Measurements from ENCODE around the gene ECE1.
A peak's percentile ranks its signal among the peaks of the same experiment; 100 is the strongest.

The ECE1 gene

DNA sequence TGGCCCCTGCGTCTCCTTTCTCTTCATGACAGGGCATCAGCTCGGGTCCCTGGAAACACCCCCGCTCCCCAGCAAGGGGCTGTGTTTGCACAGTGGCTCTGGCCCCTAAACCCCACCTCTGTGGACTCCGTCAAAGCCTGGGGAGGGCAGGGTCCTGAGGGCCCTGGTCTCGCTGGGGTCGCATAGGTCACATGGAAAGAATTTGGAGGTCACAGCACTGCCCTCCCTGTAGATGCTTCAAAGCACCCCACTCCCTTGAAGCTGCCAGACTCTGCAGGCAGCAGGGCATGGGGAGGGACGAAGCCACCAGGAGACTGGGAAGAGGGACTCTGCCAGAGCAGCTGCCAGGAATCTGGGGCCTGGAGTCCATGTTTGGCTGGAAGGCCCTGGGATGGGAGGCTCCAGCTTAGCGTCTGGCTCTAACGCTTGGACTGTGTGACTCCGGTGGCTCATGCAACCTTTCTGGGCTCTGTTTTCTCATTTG, 36.6 kb upstream of the ECE1 start:
- TF ChIP-seq, protein P1, sequence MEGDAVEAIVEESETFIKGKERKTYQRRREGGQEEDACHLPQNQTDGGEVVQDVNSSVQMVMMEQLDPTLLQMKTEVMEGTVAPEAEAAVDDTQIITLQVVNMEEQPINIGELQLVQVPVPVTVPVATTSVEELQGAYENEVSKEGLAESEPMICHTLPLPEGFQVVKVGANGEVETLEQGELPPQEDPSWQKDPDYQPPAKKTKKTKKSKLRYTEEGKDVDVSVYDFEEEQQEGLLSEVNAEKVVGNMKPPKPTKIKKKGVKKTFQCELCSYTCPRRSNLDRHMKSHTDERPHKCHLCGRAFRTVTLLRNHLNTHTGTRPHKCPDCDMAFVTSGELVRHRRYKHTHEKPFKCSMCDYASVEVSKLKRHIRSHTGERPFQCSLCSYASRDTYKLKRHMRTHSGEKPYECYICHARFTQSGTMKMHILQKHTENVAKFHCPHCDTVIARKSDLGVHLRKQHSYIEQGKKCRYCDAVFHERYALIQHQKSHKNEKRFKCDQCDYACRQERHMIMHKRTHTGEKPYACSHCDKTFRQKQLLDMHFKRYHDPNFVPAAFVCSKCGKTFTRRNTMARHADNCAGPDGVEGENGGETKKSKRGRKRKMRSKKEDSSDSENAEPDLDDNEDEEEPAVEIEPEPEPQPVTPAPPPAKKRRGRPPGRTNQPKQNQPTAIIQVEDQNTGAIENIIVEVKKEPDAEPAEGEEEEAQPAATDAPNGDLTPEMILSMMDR (IDR thresholded peaks at IDR 0.05; ENCODE audit: insufficient read depth, low read length, poor library complexity, severe bottlenecking), result no peak
- Histone ChIP-seq H3K36me3 (ENCODE audit: control insufficient read depth, insufficient read depth, low read length) (no peaks in the 10 kb centered on the region), H3K27me3 (replicated peaks; ENCODE audit: control insufficient read depth, insufficient read depth, low read length) (no peaks in the 10 kb centered on the region), H3K4me3 (replicated peaks; ENCODE audit: low read depth, low read length) (no peak overlapping the region)
- no peak for DNase-seq (ENCODE audit: extremely low read depth, insufficient read length)

DNA sequence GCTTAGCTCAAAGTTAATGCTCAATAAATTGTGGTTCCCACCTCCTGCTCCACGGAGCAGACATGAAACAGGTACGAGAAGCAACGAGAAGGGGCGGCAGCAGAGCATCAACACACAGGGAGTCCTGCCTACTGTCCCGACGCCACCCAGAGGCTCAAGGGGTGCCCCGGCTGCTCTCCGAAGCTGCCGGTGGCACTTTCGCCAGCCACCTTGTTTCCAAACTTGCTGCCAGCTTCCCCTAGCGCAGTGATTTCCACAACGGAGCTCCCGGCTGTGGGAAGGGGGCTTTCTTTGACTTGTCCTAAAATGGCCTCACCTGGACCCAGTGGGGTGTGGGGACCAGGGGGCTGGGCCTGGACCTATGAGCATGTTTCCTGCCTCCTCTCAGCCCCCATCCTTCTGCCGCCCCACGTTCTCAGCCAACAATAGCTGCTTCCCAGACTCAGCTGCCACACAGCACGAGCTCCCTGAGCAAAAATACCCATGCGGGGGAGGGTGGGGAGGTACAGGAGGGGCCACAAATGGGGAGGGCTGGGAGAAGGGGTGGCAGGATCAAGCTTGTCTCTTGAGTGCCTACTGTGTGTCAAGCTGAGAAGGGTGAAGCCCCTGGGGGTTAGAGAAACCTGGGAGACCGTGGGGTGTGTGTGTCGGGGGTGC, 35.6 kb upstream of the ECE1 start:
- Histone ChIP-seq H3K4me3 (replicated peaks; ENCODE audit: low read depth, low read length) (no peak overlapping the region), H3K27me3 (replicated peaks; ENCODE audit: control insufficient read depth, insufficient read depth, low read length) (no peaks in the 10 kb centered on the region), H3K36me3 (ENCODE audit: control insufficient read depth, insufficient read depth, low read length) (no peaks in the 10 kb centered on the region)
- no peak for DNase-seq (ENCODE audit: extremely low read depth, insufficient read length)
- TF ChIP-seq, protein P1 (IDR thresholded peaks at IDR 0.05; ENCODE audit: insufficient read depth, low read length, poor library complexity, severe bottlenecking), result no peak

DNA sequence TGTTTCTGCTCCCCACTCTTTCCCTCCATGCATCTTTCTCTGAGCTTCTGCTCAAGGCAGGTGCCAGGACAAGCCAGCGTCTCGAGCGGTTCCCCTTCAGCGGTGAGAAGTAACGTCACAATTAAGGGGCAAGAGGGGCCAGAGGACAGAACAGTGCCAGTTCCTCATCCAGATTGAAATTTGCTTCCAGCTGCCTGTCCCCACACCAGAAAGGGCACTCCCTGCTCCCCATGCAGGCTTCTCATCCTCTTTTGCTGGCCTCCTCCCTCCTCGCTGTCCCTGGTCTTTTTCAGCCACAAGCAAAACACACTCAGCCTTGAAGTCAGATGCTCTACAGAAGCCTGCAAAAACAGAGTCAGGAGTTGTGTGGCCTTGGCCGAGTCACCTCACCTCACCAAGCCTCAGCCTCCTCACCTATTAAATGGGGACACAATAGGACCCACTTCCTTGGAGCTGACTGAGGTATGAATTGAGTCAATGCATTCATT, 35.0 kb upstream of the ECE1 start:
- no peak overlapping the region for H3K4me3 ChIP-seq (replicated peaks; ENCODE audit: low read depth, low read length)
- no peak for DNase-seq (ENCODE audit: extremely low read depth, insufficient read length)
- no peaks in the 10 kb centered on the region for H3K27me3 ChIP-seq (replicated peaks; ENCODE audit: control insufficient read depth, insufficient read depth, low read length)
- no peaks in the 10 kb centered on the region for H3K36me3 ChIP-seq (ENCODE audit: control insufficient read depth, insufficient read depth, low read length)
- TF ChIP-seq, protein P1 (IDR thresholded peaks at IDR 0.05; ENCODE audit: insufficient read depth, low read length, poor library complexity, severe bottlenecking), result no peak

DNA sequence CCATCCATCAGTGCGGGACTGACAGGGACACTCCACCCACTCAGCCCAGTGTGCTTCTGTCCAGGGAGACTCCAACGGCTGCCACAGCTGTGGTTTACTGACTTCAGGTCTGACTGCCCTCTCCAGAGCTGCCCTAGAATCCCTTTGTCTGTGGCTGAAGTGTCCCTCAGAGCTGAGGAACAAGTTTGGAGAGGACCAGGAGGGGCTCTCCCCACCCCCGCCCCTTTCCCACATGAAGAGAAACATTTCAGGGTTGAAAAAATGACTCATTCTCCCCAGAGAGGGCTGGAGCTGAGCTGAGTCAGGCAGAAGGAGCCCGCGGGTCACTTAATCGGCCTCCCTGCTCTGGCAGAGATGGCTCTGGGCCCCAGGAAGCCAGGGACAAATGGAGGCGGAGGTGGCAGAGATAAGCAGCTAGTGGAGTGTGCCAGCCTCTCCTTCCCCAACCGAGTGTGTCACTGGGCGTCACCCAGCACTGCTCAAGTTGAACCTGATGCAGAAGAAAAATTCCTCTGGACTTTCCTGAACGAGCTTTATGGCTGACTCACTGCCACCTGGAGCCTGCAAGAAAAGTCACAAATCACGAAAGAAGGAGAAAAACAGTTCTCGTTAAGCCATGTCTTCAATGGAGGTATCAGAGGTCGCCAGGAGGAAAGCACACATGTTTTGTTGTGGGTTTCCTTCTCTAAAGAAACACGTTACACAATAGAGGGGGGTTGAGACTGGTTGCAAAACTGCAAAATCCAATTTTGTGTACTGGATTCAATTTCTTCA, 34.3 kb upstream of the ECE1 start:
- H3K4me3 ChIP-seq (replicated peaks; ENCODE audit: low read depth, low read length), result no peak overlapping the region
- peak; percentile 51 for DNase-seq (ENCODE audit: extremely low read depth, insufficient read length)

DNA sequence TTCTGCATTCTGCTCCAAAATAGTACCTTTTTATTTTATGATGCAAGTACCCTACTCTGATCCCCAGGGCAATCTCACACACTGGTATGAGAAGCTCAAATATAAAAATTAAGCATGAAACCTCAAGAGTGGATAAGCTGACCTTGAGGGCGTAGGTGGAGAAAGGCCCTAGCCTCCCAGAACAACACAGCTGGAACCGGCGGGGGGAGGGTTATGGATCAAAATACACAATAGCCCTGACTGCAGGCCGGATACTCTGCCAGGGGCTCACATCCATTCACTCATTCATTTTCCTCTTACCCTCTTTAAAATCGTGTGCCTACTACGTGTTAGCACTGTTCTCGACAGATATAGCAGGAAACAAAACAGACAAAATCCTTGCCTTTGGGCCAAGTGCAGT, 32.8 kb upstream of the ECE1 start:
- DNase-seq (ENCODE audit: extremely low read depth, insufficient read length), result no peak
- Histone ChIP-seq H3K36me3 (ENCODE audit: control insufficient read depth, insufficient read depth, low read length) (no peaks in the 10 kb centered on the region), H3K4me3 (replicated peaks; ENCODE audit: low read depth, low read length) (no peak overlapping the region), H3K27me3 (replicated peaks; ENCODE audit: control insufficient read depth, insufficient read depth, low read length) (no peaks in the 10 kb centered on the region)
- TF ChIP-seq, protein P1 (IDR thresholded peaks at IDR 0.05; ENCODE audit: insufficient read depth, low read length, poor library complexity, severe bottlenecking), result no peak

More for the DNA sequence above, 34.3 kb upstream of the ECE1 start:
- Histone ChIP-seq H3K36me3 (ENCODE audit: control insufficient read depth, insufficient read depth, low read length) (no peaks in the 10 kb centered on the region), H3K27me3 (replicated peaks; ENCODE audit: control insufficient read depth, insufficient read depth, low read length) (no peaks in the 10 kb centered on the region)
- TF ChIP-seq, protein P1 (IDR thresholded peaks at IDR 0.05; ENCODE audit: insufficient read depth, low read length, poor library complexity, severe bottlenecking), result no peak
